ENCODE results near the gene ECT2.

GRCh38 chr3:172869784-172870518, 119.4 kb downstream of the ECT2 start:
- TF ChIP-seq CTCF (IDR thresholded peaks at IDR 0.05) (no peak), POLR2AphosphoS5 (IDR thresholded peaks at IDR 0.05) (no peak)
